PC-3 (cell line): ENCODE data around the gene CETN1.

Experiments
- EZH2 ChIP-seq: fragments of 300-600 bp; sonication (generic); IDR thresholded peaks from one replicate; pipeline ENCODE4 v1.6.1; 2017; ENCODE audit warnings: antibody characterized with exemption, mild to moderate bottlenecking, low read length; ENCODE audit not compliant: unreplicated experiment
- EZH2phosphoT487 ChIP-seq: fragments of 300-600 bp; sonication (generic); IDR thresholded peaks from 2 replicates; pipeline ENCODE4 v1.6.1; 2018; ENCODE audit warnings: mild to moderate bottlenecking, antibody characterized with exemption, low read length, borderline replicate concordance
- TF ChIP-seq, protein P1 (sequence below): fragments of 300-600 bp; sonication (generic); conservative IDR thresholded peaks from 2 replicates; pipeline ENCODE4 v1.5.1; 2017; ENCODE audit warnings: antibody characterized with exemption, low read depth, mild to moderate bottlenecking, low read length

DNA sequence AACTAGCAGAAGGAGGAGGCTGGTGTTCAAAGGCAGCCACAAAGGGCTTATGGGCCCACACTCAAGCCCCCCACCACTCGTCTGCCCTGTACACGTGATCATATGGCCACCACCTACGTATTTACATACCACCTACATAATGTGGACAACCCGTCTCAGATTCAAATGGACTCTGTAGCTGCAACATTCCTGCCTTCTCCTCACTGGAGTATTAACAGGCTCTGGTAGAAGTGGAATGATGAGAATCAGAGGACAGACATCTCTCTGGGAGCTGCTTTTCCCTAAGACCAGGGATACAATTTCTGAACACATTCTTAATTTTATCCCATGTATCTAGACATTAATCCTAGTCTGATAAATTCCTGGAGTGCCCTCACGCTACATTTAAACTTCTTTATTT is 9.5 kb upstream of the CETN1 start:
- TF ChIP-seq, protein P1, sequence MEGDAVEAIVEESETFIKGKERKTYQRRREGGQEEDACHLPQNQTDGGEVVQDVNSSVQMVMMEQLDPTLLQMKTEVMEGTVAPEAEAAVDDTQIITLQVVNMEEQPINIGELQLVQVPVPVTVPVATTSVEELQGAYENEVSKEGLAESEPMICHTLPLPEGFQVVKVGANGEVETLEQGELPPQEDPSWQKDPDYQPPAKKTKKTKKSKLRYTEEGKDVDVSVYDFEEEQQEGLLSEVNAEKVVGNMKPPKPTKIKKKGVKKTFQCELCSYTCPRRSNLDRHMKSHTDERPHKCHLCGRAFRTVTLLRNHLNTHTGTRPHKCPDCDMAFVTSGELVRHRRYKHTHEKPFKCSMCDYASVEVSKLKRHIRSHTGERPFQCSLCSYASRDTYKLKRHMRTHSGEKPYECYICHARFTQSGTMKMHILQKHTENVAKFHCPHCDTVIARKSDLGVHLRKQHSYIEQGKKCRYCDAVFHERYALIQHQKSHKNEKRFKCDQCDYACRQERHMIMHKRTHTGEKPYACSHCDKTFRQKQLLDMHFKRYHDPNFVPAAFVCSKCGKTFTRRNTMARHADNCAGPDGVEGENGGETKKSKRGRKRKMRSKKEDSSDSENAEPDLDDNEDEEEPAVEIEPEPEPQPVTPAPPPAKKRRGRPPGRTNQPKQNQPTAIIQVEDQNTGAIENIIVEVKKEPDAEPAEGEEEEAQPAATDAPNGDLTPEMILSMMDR, result no peak
- TF ChIP-seq EZH2phosphoT487 (no peak), EZH2 (no peak)
